PFSK-1 (cell line): ENCODE measurements around the gene DNAH7.

Experiments used
- REST ChIP-seq, 2 experiments: IDR thresholded peaks; 2 replicates each; pipeline versions ENCODE4 v1.6.1 to v1.8.0; 2011 to 2012; ENCODE audit warnings: low read depth in 2 of 2, low read length in 2 of 2, control low read depth in 1 of 2, inconsistent platforms in 1 of 2, mild to moderate bottlenecking in 1 of 2, moderate library complexity in 1 of 2; ENCODE audit not compliant: insufficient read depth in 1 of 2
- SIN3A ChIP-seq: IDR thresholded peaks from 2 replicates; pipeline ENCODE4 v1.6.1; 2012; ENCODE audit warnings: mild to moderate bottlenecking, low read length, moderate library complexity, borderline replicate concordance; ENCODE audit not compliant: insufficient read depth
- TAF1 ChIP-seq: IDR thresholded peaks from 2 replicates; pipeline ENCODE4 v1.6.1; 2012; ENCODE audit warnings: low read length, control low read depth, borderline replicate concordance; ENCODE audit not compliant: insufficient read depth

DNA sequence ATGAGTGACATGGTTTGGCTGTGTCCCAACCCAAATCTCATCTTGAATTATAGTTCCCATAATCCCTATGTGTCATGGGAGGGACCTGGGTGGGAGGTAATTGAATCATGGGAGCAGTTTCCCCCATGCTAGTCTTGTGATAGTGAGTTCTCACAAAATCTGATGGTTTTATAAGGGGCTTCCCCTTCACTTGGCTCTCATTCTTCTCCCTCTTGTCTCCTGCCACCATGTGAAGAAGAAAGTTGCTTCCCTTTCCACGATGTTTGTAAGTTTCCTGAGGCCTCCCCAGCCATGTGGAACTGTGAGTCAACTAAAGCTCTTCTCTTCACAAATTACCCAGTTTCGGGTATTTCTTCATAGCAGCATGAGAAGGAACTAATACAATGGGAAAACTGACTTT lies 14.0 kb downstream of the DNAH7 start:
- TF ChIP-seq REST (IDR thresholded peaks at IDR 0.05; ENCODE audit: insufficient read depth in 1 of 2, low read depth in 2 of 2, low read length in 2 of 2), result no peak
- TF ChIP-seq SIN3A, result no peak
- no peak for TF ChIP-seq TAF1
